Mesangial cell (primary cell): ENCODE data around the gene PPFIBP2. TPM values are rescaled to one million over a fixed set of nuclear protein-coding genes. Genes with fewer than 3 reads are reported as not detected.

Experiments
- total RNA-seq: library from RNA; depleted of rRNA; stranded (reverse); fragments of >200 nt; gene quantifications from 2 replicates; pipeline ENCODE4 v1.2.3, GENCODE V29; 2015

The PPFIBP2 gene
- 0.16 and 2.0 TPM in 2 replicates for total RNA-seq

GRCh38 chr11:7513234-7514098 lies at the start of gene PPFIBP2:
PPFIBP2 (plus strand) TSS chr11:7513999; CDS start chr11:7549476, 35,477 bp downstream.

GRCh38 chr11:7485186-7486097 lies 28.4 kb upstream of the PPFIBP2 start, which contains the start of gene OLFML1:
OLFML1 (plus strand) TSS chr11:7485506; CDS start chr11:7485876, 370 bp downstream.

GRCh38 chr11:7672960-7673723 lies 159.3 kb downstream of the PPFIBP2 start, which contains the start of gene CYB5R2:
CYB5R2 (minus strand) TSS chr11:7673500; CDS start chr11:7672825, 675 bp downstream.

Other genes starting within 250 kb of the PPFIBP2 start
- 0.25 TPM in 1 of 2 replicates, not detected in the other for gene OLFML1, start 28.5 kb upstream of the PPFIBP2 start, total RNA-seq
- gene CYB5R2, start 159.5 kb downstream of the PPFIBP2 start, total RNA-seq = 5.7 and 6.3 TPM in 2 replicates
- not detected in 2 replicates for gene OVCH2, start 192.5 kb downstream of the PPFIBP2 start, total RNA-seq